ENCODE results near the gene MYEF2. TPM values are rescaled to one million over a fixed set of nuclear protein-coding genes. Genes with fewer than 3 reads are reported as not detected.

MYEF2 gene
- total and polyA plus RNA-seq, 10 of the 15 experiments (the other 5 are each of a cell fraction or from before 2014, with no cell fraction given) = 9.2 to 47.0 (median 19.9) TPM

- no peak for TF ChIP-seq BRCA1 (IDR thresholded peaks at IDR 0.05; ENCODE audit: low read depth, low read length)
These were observed 68.1 kb downstream of the MYEF2 start (continued) for GRCh38 chr15:48109856-48110531.

- no peak overlapping the region for H3K4me2 ChIP-seq (ENCODE audit: control insufficient read depth, insufficient read depth)
- intact Hi-C loops (cut with micrococcal nuclease; ENCODE audit: unreplicated experiment) = no loop called here
These were observed 68.9 kb downstream of the MYEF2 start for GRCh38 chr15:48109212-48109611.

DNA sequence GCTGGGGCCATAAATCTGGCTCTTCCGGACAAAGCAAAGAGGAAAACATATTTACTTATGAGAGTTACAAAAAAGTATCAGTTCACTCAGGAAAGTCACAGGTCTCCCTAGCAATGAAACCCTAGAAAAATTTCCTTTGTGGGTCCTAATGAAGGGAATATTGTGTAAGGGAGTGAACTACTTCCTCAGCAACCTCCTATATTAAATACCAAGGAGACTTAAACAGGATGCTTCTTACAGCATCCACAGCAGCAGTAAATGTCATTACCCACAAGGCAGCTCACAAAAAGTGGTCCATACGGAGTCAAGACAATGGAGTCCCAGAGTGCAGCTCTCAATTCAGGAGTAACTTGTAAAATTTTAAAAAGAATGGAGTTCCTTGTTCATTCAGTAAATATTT, 72.2 kb downstream of the MYEF2 start:
- no peaks in the 10 kb centered on the region for H3K4me1 ChIP-seq (ENCODE audit: control insufficient read depth, insufficient read depth, low read length)
- H3K27ac ChIP-seq (ENCODE audit: control insufficient read depth, insufficient read depth) = no peak overlapping the region
- ChIA-PET CTCF (interaction anchor here (1.8 kb wide), 1 partner anchor 193 kb away, joined by 3 read pairs; no protein-coding TSS in a partner anchor), POLR2A (no interaction called here), RAD21 (ENCODE audit: unreplicated experiment) (no interaction called here), SMC1A (ENCODE audit: uncharacterized antibody, unreplicated experiment) (no interaction called here)
- DNase-seq (ENCODE audit: low read depth, low spot score) (no peak), ATAC-seq (no peak), FAIRE-seq (no peak)
- H3K9ac ChIP-seq (ENCODE audit: control insufficient read depth, insufficient read depth, low read length) = no peak overlapping the region
- H3K9me3 ChIP-seq (replicated peaks; ENCODE audit: control insufficient read depth, insufficient read depth, low read length) = no peaks in the 10 kb centered on the region
- WGBS (ENCODE audit: insufficient coverage, insufficient replicate concordance, low lambda C conversion rate, missing lambda C conversion rate) = 25% methylated on average over 2 of the region's 2 CpGs
- H3K79me2 ChIP-seq (ENCODE audit: control insufficient read depth, insufficient read depth, low read length) = no peaks in the 10 kb centered on the region
- no peak overlapping the region for H3K4me3 ChIP-seq
- BruUV-seq (replicated peaks) = no TSS peak
- no peak overlapping the region for H2AFZ ChIP-seq (ENCODE audit: control insufficient read depth, low read depth, low read length)
- intact Hi-C loops (cut with micrococcal nuclease; ENCODE audit: unreplicated experiment) = no loop called here
- H4K20me1 ChIP-seq (ENCODE audit: control insufficient read depth, insufficient read depth) = no peaks in the 10 kb centered on the region
- no peak overlapping the region for H3K4me2 ChIP-seq (ENCODE audit: control insufficient read depth, insufficient read depth)
- H3K36me3 ChIP-seq (ENCODE audit: control insufficient read depth in 2 of 2, insufficient read depth in 2 of 2, low read length in 1 of 2) = no peaks in the 10 kb centered on the region
- TF ChIP-seq STAT3 (IDR thresholded peaks at IDR 0.05; ENCODE audit: low read depth, low read length) = no peak
- no peak for TF ChIP-seq CBFB (IDR thresholded peaks at IDR 0.05; ENCODE audit: low read depth)
- TF ChIP-seq SIX5 (IDR thresholded peaks at IDR 0.05; ENCODE audit: low read depth, low read length, severe bottlenecking) = no peak
- TF ChIP-seq HDAC6 (IDR thresholded peaks at IDR 0.05; ENCODE audit: unreplicated experiment) = no peak
- in situ Hi-C loops (cut with MboI) = no loop called here
- no peaks in the 10 kb centered on the region for H3K27me3 ChIP-seq (replicated peaks in 1 of 2; ENCODE audit: control insufficient read depth in 2 of 2, insufficient read depth in 2 of 2, low read length in 1 of 2)

More at GRCh38 chr15:48109212-48109611, 68.9 kb downstream of the MYEF2 start:
- no peak overlapping the region for H3K9ac ChIP-seq (ENCODE audit: control insufficient read depth, insufficient read depth, low read length)
- H3K79me2 ChIP-seq (ENCODE audit: control insufficient read depth, insufficient read depth, low read length) = no peaks in the 10 kb centered on the region
- H2AFZ ChIP-seq (ENCODE audit: control insufficient read depth, low read depth, low read length) = no peak overlapping the region
- DNase-seq (ENCODE audit: low read depth, low spot score) (no peak), FAIRE-seq (no peak), ATAC-seq (no peak)
- POLR2A ChIA-PET = no interaction called here
- H3K27me3 ChIP-seq (replicated peaks in 1 of 2; ENCODE audit: control insufficient read depth in 2 of 2, insufficient read depth in 2 of 2, low read length in 1 of 2) = no peaks in the 10 kb centered on the region
- no peaks in the 10 kb centered on the region for H4K20me1 ChIP-seq (ENCODE audit: control insufficient read depth, insufficient read depth)
- RAD21 ChIA-PET (ENCODE audit: unreplicated experiment) = no interaction called here
- H3K27ac ChIP-seq (ENCODE audit: control insufficient read depth, insufficient read depth) = no peak overlapping the region
- SMC1A ChIA-PET (ENCODE audit: uncharacterized antibody, unreplicated experiment) = no interaction called here
- no peaks in the 10 kb centered on the region for H3K4me1 ChIP-seq (ENCODE audit: control insufficient read depth, insufficient read depth, low read length)
- CTCF ChIA-PET = no interaction called here
- no peaks in the 10 kb centered on the region for H3K36me3 ChIP-seq (ENCODE audit: control insufficient read depth in 2 of 2, insufficient read depth in 2 of 2, low read length in 1 of 2)
- no peak overlapping the region for H3K4me3 ChIP-seq
- TF ChIP-seq CEBPB (IDR thresholded peaks at IDR 0.05; ENCODE audit: borderline replicate concordance in 1 of 2, low read depth in 2 of 2, low read length in 2 of 2) (no peak), HDAC2 (IDR thresholded peaks at IDR 0.05) (no peak), NR2F1 (conservative IDR thresholded peaks at IDR 0.05) (no peak), NRF1 (conservative IDR thresholded peaks at IDR 0.05; ENCODE audit: low read depth, low read length) (no peak), RELA (IDR thresholded peaks at IDR 0.05; ENCODE audit: borderline replicate concordance, partially characterized antibody) (no peak)
- in situ Hi-C loops (cut with MboI) = no loop called here
- 63% methylated on average over 4 of the region's 4 CpGs for WGBS (ENCODE audit: insufficient coverage, insufficient replicate concordance, low lambda C conversion rate, missing lambda C conversion rate)
- H3K9me3 ChIP-seq (replicated peaks; ENCODE audit: control insufficient read depth, insufficient read depth, low read length) = no peaks in the 10 kb centered on the region
- no TSS peak for BruUV-seq (replicated peaks)
